ENCODE data around the gene PALM3. TPM values are rescaled to one million over a fixed set of nuclear protein-coding genes. Genes with fewer than 3 reads are reported as not detected.

PALM3 gene
- total RNA-seq, 2 donors from 2014 or later: not detected

GRCh38 chr19:14081797-14082674 is 20.2 kb upstream of the PALM3 start:
- H3K9me3 Mint-ChIP-seq: no peaks in the 10 kb centered on the region
- peak overlapping the region; percentile 98 for H3K4me3 Mint-ChIP-seq
- peaks cover 9 to 14% of the 10 kb centered on the region in 2 donors for H3K4me1 Mint-ChIP-seq (ENCODE audit: low read depth in 2 of 2)
- H3K27me3 Mint-ChIP-seq: no peaks in the 10 kb centered on the region
- H3K36me3 Mint-ChIP-seq: no peaks in the 10 kb centered on the region
- ATAC-seq: no peak
- peak; percentile 65 for DNase-seq (ENCODE audit: low spot score)
- H3K27ac Mint-ChIP-seq: peak overlapping the region; percentile 92 to 97

DNA sequence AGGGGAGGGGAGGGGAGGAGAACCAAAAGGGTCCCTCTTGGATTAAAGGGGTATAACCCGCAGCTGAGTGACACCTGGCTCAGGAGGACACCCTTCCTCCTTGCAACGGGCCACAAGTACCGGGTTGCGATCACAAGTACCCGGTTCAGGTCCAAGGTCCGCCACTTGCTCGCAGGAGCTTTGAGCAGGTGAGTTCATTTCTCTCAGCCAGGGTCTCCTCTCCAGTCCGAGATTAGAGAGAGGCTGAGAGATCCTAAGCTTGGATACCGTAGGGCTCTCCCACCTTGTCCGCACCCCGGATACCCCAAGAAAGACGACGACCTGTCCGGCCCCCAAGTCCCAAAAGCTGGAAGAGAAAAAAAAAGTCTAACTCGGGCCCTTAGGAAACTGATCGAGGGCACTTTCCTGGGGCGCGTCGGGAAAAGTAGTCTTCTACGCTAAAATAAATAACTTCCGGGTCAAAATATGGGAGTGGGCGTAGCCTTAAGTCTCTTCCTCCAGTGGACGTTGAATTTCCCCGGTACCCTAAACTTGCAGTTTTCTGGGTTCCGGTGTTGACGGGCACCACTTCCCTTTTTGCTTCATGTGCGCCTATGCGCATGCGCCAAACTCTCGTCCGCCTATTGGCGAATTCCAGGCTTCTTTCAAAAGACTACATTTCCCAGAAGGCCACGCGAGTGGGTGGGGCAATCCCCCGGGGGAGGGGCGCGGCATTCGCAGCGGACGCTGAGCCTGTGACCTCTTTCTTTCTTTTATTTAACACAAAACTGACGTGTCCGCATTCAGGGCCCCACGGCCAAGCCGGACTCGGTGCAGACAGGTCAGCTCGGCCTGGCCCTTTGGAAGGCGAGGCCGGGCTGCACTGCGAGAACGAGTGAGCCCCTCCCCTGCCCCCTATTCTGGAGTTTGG is 19.3 kb upstream of the PALM3 start:
- no peaks in the 10 kb centered on the region for H3K36me3 Mint-ChIP-seq

GRCh38 chr19:14078411-14078810 is 16.5 kb upstream of the PALM3 start:
- no peaks in the 10 kb centered on the region for H3K36me3 Mint-ChIP-seq
- no peak for DNase-seq (ENCODE audit: low spot score)

More for the DNA sequence above, 19.3 kb upstream of the PALM3 start:
- peak overlapping the region; percentile 98 for H3K4me3 Mint-ChIP-seq
- DNase-seq (ENCODE audit: low spot score) (peak; percentile 98), ATAC-seq (peak; percentile 97)
- no peaks in the 10 kb centered on the region for H3K27me3 Mint-ChIP-seq
- H3K4me1 Mint-ChIP-seq (ENCODE audit: low read depth in 2 of 2): peaks cover 9 to 14% of the 10 kb centered on the region in 2 donors
- no peaks in the 10 kb centered on the region for H3K9me3 Mint-ChIP-seq
- H3K27ac Mint-ChIP-seq: peak overlapping the region; percentile 92 to 97

DNA sequence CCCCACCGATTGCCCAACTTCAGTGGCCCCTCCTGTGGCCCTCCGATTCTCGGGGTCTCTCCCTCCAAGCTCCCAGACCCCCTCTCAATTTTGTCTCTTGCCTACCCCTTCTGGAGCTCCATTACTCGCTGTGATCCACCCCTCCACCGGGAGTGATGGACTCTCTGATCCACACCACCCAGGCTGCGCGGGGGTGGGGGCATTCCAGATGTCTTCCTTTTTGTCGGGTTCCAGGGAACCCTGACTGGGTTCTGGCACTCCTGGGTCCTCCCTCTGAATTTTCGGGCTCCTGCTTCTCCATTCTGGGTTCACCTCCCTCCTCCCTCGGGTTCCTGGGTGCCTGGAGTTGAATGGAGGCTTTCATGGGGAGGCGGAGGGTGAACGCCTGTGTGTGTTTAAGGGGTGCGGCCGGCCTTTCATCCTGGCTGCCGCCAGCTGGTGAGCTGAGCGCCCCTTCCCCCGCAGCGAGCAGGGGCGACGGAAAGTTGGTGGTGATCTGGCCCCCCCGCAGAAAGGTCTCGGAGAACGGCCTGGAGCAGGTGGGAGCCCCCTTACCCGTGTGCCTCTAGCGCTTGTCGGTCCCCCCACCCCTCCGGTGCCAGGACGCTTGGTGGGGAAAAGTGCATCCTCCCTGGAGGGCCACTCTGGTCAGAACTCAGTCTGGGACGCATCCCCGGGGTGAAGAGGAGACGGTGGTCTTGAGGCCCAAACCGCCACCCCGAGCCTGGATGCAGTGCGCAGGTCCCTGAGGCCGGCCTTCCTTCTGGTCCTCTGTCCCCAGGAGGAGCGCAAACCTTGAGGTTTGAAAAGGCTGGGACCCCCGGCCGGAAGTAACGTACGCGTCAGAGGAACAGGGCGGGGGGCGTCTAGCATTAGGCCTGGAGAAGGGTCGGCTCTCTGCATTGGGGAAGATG is 12.3 kb upstream of the PALM3 start:
- no peaks in the 10 kb centered on the region for H3K27me3 Mint-ChIP-seq
- ATAC-seq (peak in 1 of 2 donors; percentile 2), DNase-seq (ENCODE audit: low spot score) (no peak)
- peak overlapping the region; percentile 99 for H3K4me3 Mint-ChIP-seq
- peaks cover 11 to 16% of the 10 kb centered on the region in 2 donors for H3K4me1 Mint-ChIP-seq (ENCODE audit: low read depth in 2 of 2)
- H3K9me3 Mint-ChIP-seq: no peaks in the 10 kb centered on the region
- H3K36me3 Mint-ChIP-seq: no peaks in the 10 kb centered on the region
- H3K27ac Mint-ChIP-seq: peak overlapping the region; percentile 51 to 53

More at GRCh38 chr19:14078411-14078810, 16.5 kb upstream of the PALM3 start:
- H3K4me1 Mint-ChIP-seq (ENCODE audit: low read depth in 2 of 2): peaks cover 20 to 29% of the 10 kb centered on the region in 2 donors
- no peak for ATAC-seq
- no peaks in the 10 kb centered on the region for H3K9me3 Mint-ChIP-seq
- H3K4me3 Mint-ChIP-seq: no peak overlapping the region
- H3K27ac Mint-ChIP-seq: no peak overlapping the region
- no peaks in the 10 kb centered on the region for H3K27me3 Mint-ChIP-seq

DNA sequence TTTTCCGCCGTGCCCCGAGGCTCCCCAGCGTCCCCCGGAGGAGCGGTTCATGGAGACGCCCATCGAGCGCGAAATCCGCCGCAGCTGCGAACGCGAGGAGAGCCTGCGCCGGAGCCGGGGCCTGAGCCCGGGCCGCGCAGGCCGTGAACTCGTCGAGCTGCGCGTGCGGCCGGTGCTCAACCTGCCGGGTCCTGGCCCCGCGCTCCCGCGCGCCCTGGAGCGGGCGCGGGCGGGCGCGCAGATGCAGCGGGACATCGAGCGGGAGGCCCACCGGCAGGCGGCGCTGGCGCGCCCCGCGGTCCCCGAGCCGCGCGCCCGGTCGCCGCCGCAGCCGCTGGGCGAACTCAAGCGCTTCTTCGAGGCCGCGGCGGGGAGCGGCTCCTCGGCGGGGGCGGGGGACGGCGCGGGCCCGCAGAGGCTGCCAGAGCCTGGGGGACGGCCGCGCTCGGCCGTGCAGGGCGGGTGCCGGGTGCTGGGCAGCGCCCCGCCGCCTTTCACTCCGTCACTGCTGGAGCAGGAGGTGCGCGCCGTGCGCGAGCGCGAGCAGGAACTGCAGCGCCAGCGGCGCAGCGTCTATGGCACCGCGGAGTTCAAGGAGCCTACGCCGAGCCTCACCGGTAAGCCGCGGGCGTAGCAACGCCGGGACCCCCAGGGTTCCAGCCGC is 11.5 kb upstream of the PALM3 start:
- DNase-seq (ENCODE audit: low spot score): peak; percentile 83
- Mint-ChIP-seq H3K27me3 (no peaks in the 10 kb centered on the region), H3K4me3 (peak overlapping the region; percentile 99), H3K36me3 (no peaks in the 10 kb centered on the region), H3K27ac (peak overlapping the region; percentile 51 to 53), H3K4me1 (ENCODE audit: low read depth in 2 of 2) (peaks cover 11 to 16% of the 10 kb centered on the region in 2 donors), H3K9me3 (no peaks in the 10 kb centered on the region)
- peak; percentile 83 to 86 for ATAC-seq

DNA sequence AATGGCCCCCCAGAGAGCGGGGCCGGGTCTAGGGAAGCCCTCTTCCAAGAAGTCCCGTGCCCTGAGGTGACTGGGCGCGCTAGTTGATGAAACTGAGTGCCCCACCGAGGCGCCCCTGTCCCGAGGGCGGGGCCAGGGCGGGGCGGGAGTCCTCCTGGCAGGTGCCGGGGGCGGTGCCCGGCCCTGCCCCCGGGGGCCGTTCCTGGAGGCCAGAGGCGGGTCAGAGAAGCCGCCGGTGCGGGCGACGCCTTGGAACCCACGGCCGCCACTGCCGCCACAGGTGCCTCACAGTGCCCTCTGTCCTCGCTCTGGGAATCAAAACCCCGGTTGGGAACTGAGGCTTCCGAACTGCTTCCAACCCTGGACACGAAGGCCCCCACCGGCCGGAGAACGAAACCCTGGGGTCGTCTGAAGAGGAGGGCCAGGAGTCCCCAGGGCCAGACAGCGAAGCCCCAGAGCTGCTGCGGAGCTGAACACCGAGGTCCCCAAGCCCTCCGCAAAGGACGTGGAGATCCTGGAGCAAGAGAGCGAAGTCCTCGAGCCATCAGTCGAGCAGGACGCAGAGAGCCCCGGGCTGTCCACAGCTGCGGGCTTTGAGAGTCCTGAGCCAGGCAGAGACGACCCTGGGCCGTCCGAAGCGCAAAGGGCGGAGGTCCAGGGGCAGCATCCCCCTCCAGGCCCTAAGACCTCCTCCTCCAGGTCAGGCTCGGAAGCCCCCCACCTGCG is 10.8 kb upstream of the PALM3 start, which contains the start of gene MISP3:
Gene MISP3, plus strand, starts transcription at position 252 of the 726 bp plus-strand sequence. CDS start 524 bp downstream, outside the sequence.
- Mint-ChIP-seq H3K27ac (peak within 1 kb of the TSS in 1 of 2 donors; percentile 53), H3K36me3 (no peaks in the 10 kb centered on the region), H3K9me3 (no peaks in the 10 kb centered on the region), H3K4me3 (peak within 1 kb of the TSS; percentile 99), H3K4me1 (ENCODE audit: low read depth in 2 of 2) (peaks cover 11 to 16% of the 10 kb centered on the region in 2 donors), H3K27me3 (no peaks in the 10 kb centered on the region)
- peak; percentile 17 to 18 for ATAC-seq
- DNase-seq (ENCODE audit: low spot score): no peak

DNA sequence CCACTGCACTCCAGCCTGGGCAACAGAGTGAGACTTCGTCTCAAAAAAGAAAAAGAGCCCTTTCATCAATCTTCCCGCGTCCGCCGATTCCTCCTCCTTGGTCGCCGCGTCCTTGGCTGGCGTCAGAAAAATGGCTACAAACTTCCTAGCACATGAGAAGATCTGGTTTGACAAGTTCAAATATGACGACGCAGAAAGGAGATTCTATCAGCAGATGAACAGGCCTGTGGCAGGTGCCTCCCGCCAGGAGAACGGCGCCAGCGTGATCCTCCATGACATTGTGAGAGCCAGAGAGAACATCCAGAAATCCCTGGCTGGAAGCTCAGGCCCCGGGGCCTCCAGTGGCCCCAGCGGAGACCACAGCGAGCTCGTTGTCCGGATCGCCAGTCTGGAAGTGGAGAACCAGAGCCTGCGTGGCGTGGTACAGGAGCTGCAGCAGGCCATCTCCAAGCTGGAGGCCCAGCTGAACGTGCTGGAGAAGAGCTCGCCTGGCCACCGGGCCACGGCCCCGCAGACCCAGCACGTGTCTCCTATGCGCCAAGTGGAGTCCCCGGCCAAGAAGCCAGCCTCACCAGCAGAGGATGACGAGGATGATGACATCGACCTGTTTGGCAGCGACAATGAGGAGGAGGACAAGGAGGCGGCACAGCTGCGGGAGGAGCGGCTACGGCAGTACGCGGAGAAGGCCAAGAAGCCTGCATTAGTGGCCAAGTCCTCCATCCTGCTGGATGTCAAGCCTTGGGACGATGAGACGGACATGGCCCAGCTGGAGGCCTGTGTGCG is 8.6 kb upstream of the PALM3 start:
- no peaks in the 10 kb centered on the region for H3K27me3 Mint-ChIP-seq
- H3K4me3 Mint-ChIP-seq: no peak overlapping the region
- no peaks in the 10 kb centered on the region for H3K9me3 Mint-ChIP-seq
- no peak for ATAC-seq
- no peak for DNase-seq (ENCODE audit: low spot score)
- no peaks in the 10 kb centered on the region for H3K36me3 Mint-ChIP-seq
- peaks cover 11 to 15% of the 10 kb centered on the region in 2 donors for H3K4me1 Mint-ChIP-seq (ENCODE audit: low read depth in 2 of 2)
- H3K27ac Mint-ChIP-seq: no peak overlapping the region

- Mint-ChIP-seq H3K27ac (no peak overlapping the region), H3K27me3 (no peaks in the 10 kb centered on the region), H3K36me3 (no peaks in the 10 kb centered on the region), H3K4me1 (ENCODE audit: low read depth in 2 of 2) (no peaks in the 10 kb centered on the region), H3K4me3 (no peak overlapping the region), H3K9me3 (no peaks in the 10 kb centered on the region)
- no peak for ATAC-seq
- no peak for DNase-seq (ENCODE audit: low spot score)
Measured at GRCh38 chr19:14066134-14066533, 4.3 kb upstream of the PALM3 start.

- Mint-ChIP-seq H3K27ac (peak overlapping the region in 1 of 2 donors; percentile 53), H3K4me3 (no peak overlapping the region), H3K9me3 (no peaks in the 10 kb centered on the region), H3K27me3 (peaks cover 15 to 19% of the 10 kb centered on the region in 2 donors), H3K4me1 (ENCODE audit: low read depth in 2 of 2) (peaks cover 8 to 9% of the 10 kb centered on the region in 2 donors), H3K36me3 (no peaks in the 10 kb centered on the region)
- ATAC-seq: no peak
- no peak for DNase-seq (ENCODE audit: low spot score)
Measured at GRCh38 chr19:14063105-14063504, 1.2 kb upstream of the PALM3 start.

DNA sequence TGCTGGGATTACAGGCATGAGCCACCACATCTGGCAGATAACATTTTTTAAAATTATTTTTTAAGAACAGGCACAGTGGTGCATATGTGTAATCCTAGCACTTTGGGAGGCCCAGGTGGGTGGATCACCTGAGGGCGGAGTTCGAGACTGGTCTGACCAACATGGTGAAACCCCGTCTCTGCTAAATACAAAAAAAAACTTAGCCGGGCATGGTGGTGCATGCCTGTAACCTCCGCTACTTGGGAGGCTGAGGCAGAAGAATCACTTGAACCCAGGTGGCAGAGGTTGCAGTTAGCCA is 631 bp upstream of the PALM3 start:
- ATAC-seq: no peak
- Mint-ChIP-seq H3K4me1 (ENCODE audit: low read depth in 2 of 2) (peaks cover 14% of the 10 kb centered on the region in 2 donors), H3K27me3 (peaks cover 21 to 24% of the 10 kb centered on the region in 2 donors), H3K36me3 (no peaks in the 10 kb centered on the region), H3K4me3 (no peak overlapping the region), H3K9me3 (no peaks in the 10 kb centered on the region), H3K27ac (no peak overlapping the region)
- DNase-seq (ENCODE audit: low spot score): no peak

GRCh38 chr19:14061081-14061749 is 661 bp downstream of the PALM3 start:
- Mint-ChIP-seq H3K4me3 (no peak overlapping the region), H3K4me1 (ENCODE audit: low read depth in 2 of 2) (peaks cover 14% of the 10 kb centered on the region in 2 donors), H3K27me3 (peaks cover 21 to 24% of the 10 kb centered on the region in 2 donors), H3K27ac (no peak overlapping the region), H3K9me3 (no peaks in the 10 kb centered on the region), H3K36me3 (no peaks in the 10 kb centered on the region)
- DNase-seq (ENCODE audit: low spot score) (no peak), ATAC-seq (no peak)

Data from natural killer cell treated with Interleukin-12 subunit alpha and Interleukin-12 subunit beta and Interleukin-15 and Interleukin-18, amount 100 ng/mL, for 72 hours (primary cell).